BJ (cell line): Measurements from ENCODE around the gene FCMR. TPM values are rescaled to one million over a fixed set of nuclear protein-coding genes. Genes with fewer than 3 reads are reported as not detected.

Experiments
- CTCF ChIA-PET: fragments of 350-600 bp; formaldehyde crosslinking; extraction: SDS; loops from one replicate; lab custom pipeline; 2021; ENCODE audit warnings: antibody characterized with exemption, inconsistent platforms; lab: Yijun Ruan, JAX
- POLR2A ChIA-PET: fragments of 300-600 bp; sonication (Branson Sonifier 250); formaldehyde crosslinking; extraction: SDS; loops from one replicate; lab custom pipeline; 2021; ENCODE audit warnings: antibody characterized with exemption; lab: Charles Lee
- DNase-seq: peaks from one replicate; pipeline ENCODE4 v3.0.0-alpha.2; 2011; ENCODE audit warnings: low read depth
- H3K27me3 ChIP-seq: 2 replicates; pipeline ENCODE4 v1.6.0; 2011; ENCODE audit warnings: low read length; ENCODE audit not compliant: control insufficient read depth, insufficient read depth
- H3K36me3 ChIP-seq: 2 replicates; pipeline ENCODE4 v1.5.1; 2011; ENCODE audit warnings: low read length; ENCODE audit not compliant: control insufficient read depth, insufficient read depth
- H3K4me3 ChIP-seq: 2 replicates; pipeline ENCODE4 v1.5.1; 2011; ENCODE audit warnings: low read depth, mild to moderate bottlenecking, control low read depth, low read length
- CTCF ChIP-seq: IDR thresholded peaks from 2 replicates; pipeline ENCODE4 v1.5.1; 2011; ENCODE audit warnings: low read depth, mild to moderate bottlenecking, control low read depth, inconsistent platforms, low read length, moderate library complexity; ENCODE audit not compliant: insufficient read depth
- polyA plus RNA-seq: library from polyadenylated mRNA; depleted of rRNA; stranded (reverse); fragments of >200 nt; gene quantifications from 2 replicates; pipeline ENCODE4 v1.2.3, GENCODE V29; 2011

FCMR gene
- polyA plus RNA-seq, 1 experiment: 1.4 TPM

GRCh38 chr1:206892351-206892984 is 29.3 kb downstream of the FCMR start:
- Histone ChIP-seq H3K36me3 (no peaks in the 10 kb centered on the region), H3K4me3 (no peak overlapping the region), H3K27me3 (no peaks in the 10 kb centered on the region)
- CTCF ChIA-PET: interaction anchor here (1.5 to 2.1 kb wide), 3 partner anchors 9 to 20 kb away, joined by 3 to 6 read pairs (median 3); no protein-coding TSS in a partner anchor
- POLR2A ChIA-PET: no interaction called here
- no peak for DNase-seq
- no peak for TF ChIP-seq CTCF

GRCh38 chr1:206891412-206891811 is 30.3 kb downstream of the FCMR start:
- Histone ChIP-seq H3K4me3 (no peak overlapping the region), H3K27me3 (no peaks in the 10 kb centered on the region), H3K36me3 (no peaks in the 10 kb centered on the region)
- POLR2A ChIA-PET: no interaction called here
- CTCF ChIA-PET: interaction anchor here (1.5 to 2.1 kb wide), 3 partner anchors 10 to 21 kb away, joined by 3 to 6 read pairs (median 3); no protein-coding TSS in a partner anchor
- no peak for DNase-seq
- TF ChIP-seq CTCF: no peak

- ChIA-PET CTCF (interaction anchor here (0.9 to 2.1 kb wide), 7 partner anchors 9 to 156 kb away, joined by 3 to 6 read pairs (median 3); partner anchors contain the start of gene IL20), POLR2A (no interaction called here)
- no peak overlapping the region for H3K4me3 ChIP-seq
- TF ChIP-seq CTCF: no peak
- H3K27me3 ChIP-seq: no peaks in the 10 kb centered on the region
- no peak for DNase-seq
- no peaks in the 10 kb centered on the region for H3K36me3 ChIP-seq
Measured at GRCh38 chr1:206890125-206891060, 31.3 kb downstream of the FCMR start.

- POLR2A ChIA-PET: no interaction called here
- TF ChIP-seq CTCF: no peak
- CTCF ChIA-PET: interaction anchor here (1.5 to 1.6 kb wide), 2 partner anchors 23 to 78 kb away, joined by 3 to 4 read pairs; partner anchors contain the start of gene IL20
- Histone ChIP-seq H3K36me3 (no peaks in the 10 kb centered on the region), H3K4me3 (no peak overlapping the region), H3K27me3 (peaks cover 2% of the 10 kb centered on the region)
- no peak for DNase-seq
Measured at GRCh38 chr1:206887701-206888100, 34.0 kb downstream of the FCMR start.

- POLR2A ChIA-PET: no interaction called here
- DNase-seq: no peak
Measured at GRCh38 chr1:206886831-206887230, 34.9 kb downstream of the FCMR start.

More at GRCh38 chr1:206886831-206887230, 34.9 kb downstream of the FCMR start:
- CTCF ChIA-PET: interaction anchor here (0.6 to 1.6 kb wide), 6 partner anchors 9 to 824 kb away, joined by 3 to 7 read pairs (median 4); partner anchors contain the start of gene IL20
- H3K4me3 ChIP-seq: no peak overlapping the region
- H3K27me3 ChIP-seq: peaks cover 2% of the 10 kb centered on the region
- TF ChIP-seq CTCF: no peak
- H3K36me3 ChIP-seq: no peaks in the 10 kb centered on the region
